ENCODE results near the gene RDM1.
"Not testable (repeated sequence)": the region's sequence is repeated elsewhere in the genome, so short reads cannot be mapped to it uniquely, and the experiment has no call there.

The RDM1 gene

GRCh38 chr17:35953720-35954119, 23.1 kb upstream of the RDM1 start:
- Histone ChIP-seq H3K9me3 (ENCODE audit: control insufficient read depth, low read length) (no peaks in the 10 kb centered on the region), H3K36me3 (ENCODE audit: control insufficient read depth, insufficient read depth, low read length) (no peaks in the 10 kb centered on the region), H3K4me3 (ENCODE audit: low read length) (no peak overlapping the region), H3K4me1 (ENCODE audit: control insufficient read depth, insufficient read depth, low read length) (no peaks in the 10 kb centered on the region), H3K27me3 (ENCODE audit: control insufficient read depth, insufficient read depth, low read length) (no peaks in the 10 kb centered on the region), H3K9ac (ENCODE audit: low read length) (no peak overlapping the region)

DNA sequence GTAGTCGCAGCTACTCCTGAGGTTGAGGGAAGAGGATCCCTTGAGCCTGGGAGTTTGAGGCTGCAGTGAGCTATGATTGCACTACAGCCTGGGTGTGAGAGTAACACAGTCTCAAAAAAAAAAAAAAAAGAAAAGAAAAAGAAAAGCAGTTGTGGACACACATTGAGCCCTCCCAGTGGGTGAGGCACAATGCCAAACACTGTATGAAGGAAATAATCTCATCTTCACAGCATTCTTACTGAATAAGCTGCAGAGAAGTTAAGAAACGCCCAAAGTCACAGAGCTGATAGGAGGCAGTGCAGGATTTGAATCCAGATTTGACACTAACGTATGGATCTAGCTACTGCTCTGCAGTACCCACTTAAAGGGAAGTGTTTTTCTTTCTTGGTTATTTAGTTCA, 18.8 kb upstream of the RDM1 start:
- Histone ChIP-seq H3K9ac (ENCODE audit: low read length) (no peak overlapping the region), H3K27me3 (ENCODE audit: control insufficient read depth, insufficient read depth, low read length) (no peaks in the 10 kb centered on the region), H3K4me1 (ENCODE audit: control insufficient read depth, insufficient read depth, low read length) (no peaks in the 10 kb centered on the region), H3K4me3 (ENCODE audit: low read length) (no peak overlapping the region), H3K36me3 (ENCODE audit: control insufficient read depth, insufficient read depth, low read length) (no peaks in the 10 kb centered on the region), H3K9me3 (ENCODE audit: control insufficient read depth, low read length) (no peaks in the 10 kb centered on the region)

- no peaks in the 10 kb centered on the region for H3K9me3 ChIP-seq (ENCODE audit: control insufficient read depth, low read length)
- peaks cover 2% of the 10 kb centered on the region for H3K4me1 ChIP-seq (ENCODE audit: control insufficient read depth, insufficient read depth, low read length)
- H3K27me3 ChIP-seq (ENCODE audit: control insufficient read depth, insufficient read depth, low read length): no peaks in the 10 kb centered on the region
- H3K9ac ChIP-seq (ENCODE audit: low read length): no peak overlapping the region
- H3K36me3 ChIP-seq (ENCODE audit: control insufficient read depth, insufficient read depth, low read length): no peaks in the 10 kb centered on the region
- no peak overlapping the region for H3K4me3 ChIP-seq (ENCODE audit: low read length)
Observed at GRCh38 chr17:35948092-35948491, 17.5 kb upstream of the RDM1 start.

DNA sequence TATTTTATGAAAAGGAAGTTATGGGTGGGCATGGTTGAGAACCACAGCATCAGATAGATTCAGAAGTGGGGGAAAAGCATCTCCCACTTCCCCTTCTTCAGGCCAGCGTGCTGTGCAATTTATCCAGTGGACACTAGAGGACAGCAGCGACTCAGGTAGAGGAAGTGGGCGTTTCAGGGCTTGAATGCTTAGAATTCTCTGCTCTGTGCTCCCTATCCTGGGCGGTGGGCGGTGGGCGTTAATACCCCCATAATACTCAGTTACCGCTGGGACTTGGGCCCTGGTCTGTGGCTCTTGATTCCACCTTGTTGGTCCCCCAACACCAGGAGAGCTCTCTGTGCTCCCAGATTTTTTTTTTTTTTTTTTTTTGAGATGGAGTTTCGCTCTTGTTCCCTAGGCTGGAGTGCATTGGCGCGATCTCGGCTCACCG, 16.6 kb upstream of the RDM1 start:
- Histone ChIP-seq H3K9me3 (ENCODE audit: control insufficient read depth, low read length) (no peaks in the 10 kb centered on the region), H3K27me3 (ENCODE audit: control insufficient read depth, insufficient read depth, low read length) (no peaks in the 10 kb centered on the region), H3K9ac (ENCODE audit: low read length) (no peak overlapping the region), H3K4me3 (ENCODE audit: low read length) (no peak overlapping the region), H3K36me3 (ENCODE audit: control insufficient read depth, insufficient read depth, low read length) (no peaks in the 10 kb centered on the region), H3K4me1 (ENCODE audit: control insufficient read depth, insufficient read depth, low read length) (peaks cover 11% of the 10 kb centered on the region)

DNA sequence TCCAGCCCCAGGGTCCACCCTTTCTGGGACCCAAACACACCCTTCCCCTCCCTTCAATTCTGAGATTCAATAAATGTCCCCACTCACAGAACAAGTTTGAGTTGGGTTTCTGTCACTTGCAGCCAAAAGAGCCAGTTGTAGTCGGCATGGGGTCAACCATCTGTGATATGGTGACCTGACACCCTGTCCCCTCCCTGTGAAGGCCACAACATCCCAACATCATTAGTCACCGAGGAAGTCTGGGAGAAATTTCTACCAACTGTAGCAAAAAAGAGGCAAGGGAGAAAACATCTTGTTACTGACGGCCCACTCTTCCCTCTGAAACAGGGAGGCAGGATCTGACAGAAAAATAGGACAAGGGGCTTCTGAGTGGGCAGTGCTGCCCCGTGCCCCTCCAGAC, 13.6 kb upstream of the RDM1 start:
- Histone ChIP-seq H3K9me3 (ENCODE audit: control insufficient read depth, low read length) (no peaks in the 10 kb centered on the region), H3K4me1 (ENCODE audit: control insufficient read depth, insufficient read depth, low read length) (peaks cover 11% of the 10 kb centered on the region), H3K27me3 (ENCODE audit: control insufficient read depth, insufficient read depth, low read length) (no peaks in the 10 kb centered on the region)

DNA sequence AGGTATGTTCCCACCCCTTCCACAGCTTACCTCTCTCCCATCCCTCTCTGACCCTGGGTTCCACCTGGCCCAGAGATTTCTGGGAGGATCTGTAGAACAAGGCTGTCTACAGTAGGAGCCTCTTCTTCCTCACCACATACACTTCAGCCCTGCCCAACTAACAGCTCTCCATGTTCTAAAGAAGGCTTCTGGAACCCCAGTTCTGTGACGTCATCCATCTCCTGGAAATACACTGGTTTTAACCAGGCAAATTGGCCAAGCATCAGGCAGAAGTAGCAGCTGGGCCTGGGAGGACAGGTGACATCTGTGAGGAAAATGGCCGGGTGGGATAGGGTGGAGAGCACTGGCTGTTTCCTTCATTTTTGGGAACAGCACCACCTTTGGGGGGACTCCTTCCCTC, 13.0 kb upstream of the RDM1 start, which contains the start of gene LYZL6:
Gene LYZL6, minus strand, starts transcription at position 177 of the 400 bp plus-strand sequence. CDS start 4,357 bp downstream, outside the sequence.
- no peaks in the 10 kb centered on the region for H3K27me3 ChIP-seq (ENCODE audit: control insufficient read depth, insufficient read depth, low read length)
- H3K9ac ChIP-seq (ENCODE audit: low read length): no peak within 1 kb of the TSS
- H3K9me3 ChIP-seq (ENCODE audit: control insufficient read depth, low read length): no peaks in the 10 kb centered on the region

More for the DNA sequence above, 13.6 kb upstream of the RDM1 start:
- H3K36me3 ChIP-seq (ENCODE audit: control insufficient read depth, insufficient read depth, low read length): no peaks in the 10 kb centered on the region
- H3K9ac ChIP-seq (ENCODE audit: low read length): no peak overlapping the region
- no peak overlapping the region for H3K4me3 ChIP-seq (ENCODE audit: low read length)

GRCh38 chr17:35942588-35943186, 12.1 kb upstream of the RDM1 start:
- no peak overlapping the region for H3K4me3 ChIP-seq (ENCODE audit: low read length)
- H3K9ac ChIP-seq (ENCODE audit: low read length): no peak overlapping the region
- no peaks in the 10 kb centered on the region for H3K27me3 ChIP-seq (ENCODE audit: control insufficient read depth, insufficient read depth, low read length)
- H3K36me3 ChIP-seq (ENCODE audit: control insufficient read depth, insufficient read depth, low read length): no peaks in the 10 kb centered on the region
- H3K9me3 ChIP-seq (ENCODE audit: control insufficient read depth, low read length): no peaks in the 10 kb centered on the region
- H3K4me1 ChIP-seq (ENCODE audit: control insufficient read depth, insufficient read depth, low read length): peaks cover 11% of the 10 kb centered on the region

More for the DNA sequence above, 13.0 kb upstream of the RDM1 start, which contains the start of gene LYZL6:
- H3K4me3 ChIP-seq (ENCODE audit: low read length): no peak within 1 kb of the TSS
- H3K36me3 ChIP-seq (ENCODE audit: control insufficient read depth, insufficient read depth, low read length): no peaks in the 10 kb centered on the region
- H3K4me1 ChIP-seq (ENCODE audit: control insufficient read depth, insufficient read depth, low read length): peaks cover 11% of the 10 kb centered on the region

DNA sequence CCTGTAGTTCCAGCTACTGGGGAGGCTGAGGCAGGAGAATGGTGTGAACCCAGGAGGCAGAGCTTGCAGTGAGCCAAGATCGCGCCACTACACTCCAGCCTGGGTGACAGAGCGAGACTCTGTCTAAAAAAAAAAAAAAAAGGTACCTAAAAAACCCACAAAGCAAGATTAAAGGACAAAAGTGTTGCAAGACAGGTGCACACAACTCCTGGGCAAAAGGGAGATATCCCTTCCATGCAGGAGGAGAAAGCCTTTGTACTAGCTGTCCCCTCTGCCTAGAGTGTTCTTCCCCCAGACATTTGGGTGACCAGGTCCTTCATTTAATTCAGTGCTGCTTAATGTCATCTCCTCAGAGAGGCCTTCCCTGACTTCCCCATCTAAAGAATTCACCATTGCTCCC, 7.9 kb upstream of the RDM1 start:
- not testable (repeated sequence) for H3K27me3 ChIP-seq (ENCODE audit: control insufficient read depth, insufficient read depth, low read length); H3K9me3 ChIP-seq (ENCODE audit: control insufficient read depth, low read length); H3K4me3 ChIP-seq (ENCODE audit: low read length); H3K36me3 ChIP-seq (ENCODE audit: control insufficient read depth, insufficient read depth, low read length); H3K9ac ChIP-seq (ENCODE audit: low read length)
- H3K4me1 ChIP-seq (ENCODE audit: control insufficient read depth, insufficient read depth, low read length): peaks cover 11% of the 10 kb centered on the region

- no peaks in the 10 kb centered on the region for H3K36me3 ChIP-seq (ENCODE audit: control insufficient read depth, insufficient read depth, low read length)
- H3K4me3 ChIP-seq (ENCODE audit: low read length): no peak overlapping the region
Observed at GRCh38 chr17:35936063-35936462, 5.5 kb upstream of the RDM1 start.

DNA sequence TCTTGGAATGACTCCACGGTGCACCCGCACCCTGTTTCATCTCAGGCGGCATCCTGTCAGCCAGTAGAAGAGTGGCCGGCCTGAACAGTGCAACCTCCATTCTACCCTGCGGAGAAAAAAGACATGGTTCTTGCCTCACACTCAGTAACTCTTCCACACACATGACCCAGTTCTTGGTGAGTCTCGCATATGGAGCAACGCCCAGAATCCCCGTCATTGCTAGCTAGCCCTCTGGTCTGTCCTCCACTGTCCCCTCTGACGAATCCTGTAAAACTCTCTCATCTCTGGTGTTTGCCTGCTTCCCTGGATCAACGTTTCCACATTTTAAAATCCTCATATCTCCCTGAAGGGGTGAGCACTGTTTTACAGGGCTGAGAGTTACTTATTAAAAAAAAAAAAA, 4.2 kb upstream of the RDM1 start:
- H3K4me3 ChIP-seq (ENCODE audit: low read length): no peak overlapping the region
- H3K4me1 ChIP-seq (ENCODE audit: control insufficient read depth, insufficient read depth, low read length): peaks cover 5% of the 10 kb centered on the region
- H3K9ac ChIP-seq (ENCODE audit: low read length): no peak overlapping the region
- H3K27me3 ChIP-seq (ENCODE audit: control insufficient read depth, insufficient read depth, low read length): no peaks in the 10 kb centered on the region
- H3K9me3 ChIP-seq (ENCODE audit: control insufficient read depth, low read length): no peaks in the 10 kb centered on the region
- no peaks in the 10 kb centered on the region for H3K36me3 ChIP-seq (ENCODE audit: control insufficient read depth, insufficient read depth, low read length)

More at GRCh38 chr17:35936063-35936462, 5.5 kb upstream of the RDM1 start:
- Histone ChIP-seq H3K27me3 (ENCODE audit: control insufficient read depth, insufficient read depth, low read length) (no peaks in the 10 kb centered on the region), H3K9ac (ENCODE audit: low read length) (no peak overlapping the region), H3K9me3 (ENCODE audit: control insufficient read depth, low read length) (no peaks in the 10 kb centered on the region), H3K4me1 (ENCODE audit: control insufficient read depth, insufficient read depth, low read length) (no peaks in the 10 kb centered on the region)

DNA sequence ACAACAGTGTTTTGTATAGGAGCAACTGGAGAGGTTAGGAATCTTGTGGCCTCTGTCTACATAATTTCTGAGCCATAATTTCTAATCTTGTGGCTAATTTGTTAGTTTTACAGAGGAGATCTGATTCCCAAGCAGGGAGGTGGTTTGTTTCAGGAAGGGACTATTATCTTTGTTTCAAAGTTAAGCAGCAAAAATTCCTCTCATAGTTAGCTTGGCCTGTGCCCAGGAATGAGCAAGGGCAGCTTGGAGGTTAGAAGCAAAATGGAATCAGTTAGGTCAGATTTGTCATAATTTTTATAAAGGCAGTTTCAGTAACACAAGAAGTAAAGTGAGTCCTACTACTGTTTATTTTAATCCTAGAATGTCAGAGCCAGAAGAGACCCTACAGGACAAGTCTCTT, 2.0 kb upstream of the RDM1 start:
- Histone ChIP-seq H3K4me1 (ENCODE audit: control insufficient read depth, insufficient read depth, low read length) (peaks cover 5% of the 10 kb centered on the region), H3K9ac (ENCODE audit: low read length) (no peak overlapping the region), H3K27me3 (ENCODE audit: control insufficient read depth, insufficient read depth, low read length) (no peaks in the 10 kb centered on the region), H3K4me3 (ENCODE audit: low read length) (no peak overlapping the region), H3K36me3 (ENCODE audit: control insufficient read depth, insufficient read depth, low read length) (no peaks in the 10 kb centered on the region), H3K9me3 (ENCODE audit: control insufficient read depth, low read length) (no peaks in the 10 kb centered on the region)

DNA sequence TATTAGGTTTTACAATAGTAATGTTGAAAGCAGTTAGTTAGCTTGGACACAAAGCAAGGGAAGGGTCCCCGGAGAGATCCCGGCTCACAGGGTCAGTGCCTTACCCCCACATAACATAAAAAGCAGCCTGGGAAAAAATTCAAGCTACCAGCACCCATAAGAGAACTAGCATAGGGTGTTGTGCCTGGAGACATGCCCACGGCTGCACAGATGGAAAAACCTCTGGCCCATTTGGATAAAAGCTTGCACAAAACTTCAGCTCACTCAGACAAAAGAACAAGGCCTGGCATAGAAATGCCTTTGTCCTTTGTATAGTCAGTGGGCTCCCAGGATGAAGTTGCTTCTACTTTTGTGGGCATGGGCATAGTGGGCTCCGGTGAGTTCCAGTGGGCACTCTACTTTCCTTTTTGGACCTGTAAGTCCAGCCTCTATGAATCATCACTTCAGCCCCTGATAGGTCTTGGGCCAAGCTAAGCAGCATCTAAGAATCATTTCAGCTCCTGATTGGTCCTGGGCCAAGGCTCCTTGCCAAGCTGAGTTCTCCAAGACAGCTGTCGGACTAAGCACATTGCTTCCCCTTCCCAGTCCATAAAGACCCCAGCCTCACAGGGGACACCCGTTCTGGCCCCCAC, 1.3 kb upstream of the RDM1 start:
- Histone ChIP-seq H3K36me3 (ENCODE audit: control insufficient read depth, insufficient read depth, low read length) (no peaks in the 10 kb centered on the region), H3K4me3 (ENCODE audit: low read length) (no peak overlapping the region), H3K9ac (ENCODE audit: low read length) (no peak overlapping the region), H3K4me1 (ENCODE audit: control insufficient read depth, insufficient read depth, low read length) (peaks cover 5% of the 10 kb centered on the region), H3K9me3 (ENCODE audit: control insufficient read depth, low read length) (no peaks in the 10 kb centered on the region), H3K27me3 (ENCODE audit: control insufficient read depth, insufficient read depth, low read length) (no peaks in the 10 kb centered on the region)

All from mucosa of stomach (tissue), 1 donor.